ENCODE data around the gene DEFB112. TPM values are rescaled to one million over a fixed set of nuclear protein-coding genes. Genes with fewer than 3 reads are reported as not detected.
A peak's percentile ranks its signal among the peaks of the same experiment; 100 is the strongest.

DEFB112 gene
- total RNA-seq, 4 donors from 2014 or later, result not detected

GRCh38 chr6:50047026-50047425 is 2.7 kb downstream of the DEFB112 start:
- Histone ChIP-seq H3K27me3 (no peaks in the 10 kb centered on the region), H3K36me3 (no peaks in the 10 kb centered on the region), H3K4me1 (no peaks in the 10 kb centered on the region), H3K9me3 (no peaks in the 10 kb centered on the region), H3K27ac (no peak overlapping the region), H3K4me3 (replicated peaks in 1 of 3) (no peak overlapping the region)
- 46% methylated on average over 3 of the region's 3 CpGs for WGBS, 2 donors
- intact Hi-C loops (cut with DNase I), result no loop called here
- peak; percentile 71 to 86 for DNase-seq
- TF ChIP-seq POLR2A (IDR thresholded peaks at IDR 0.05) (no peak), CTCF (IDR thresholded peaks at IDR 0.05) (no peak)

GRCh38 chr6:50030777-50031562 is 18.8 kb downstream of the DEFB112 start:
- no peak overlapping the region for H3K27ac ChIP-seq
- 43 to 51% methylated on average over 18 of the region's 18 CpGs for WGBS, 2 donors
- H3K4me3 ChIP-seq (replicated peaks in 1 of 3), result no peak overlapping the region
- TF ChIP-seq CTCF (IDR thresholded peaks at IDR 0.05), result peak in 2 of 6 experiments; percentile 44 to 51
- TF ChIP-seq POLR2A (IDR thresholded peaks at IDR 0.05), result no peak
- intact Hi-C loops (cut with DNase I), result no loop called here
- peak; percentile 38 to 58 for DNase-seq
- no peaks in the 10 kb centered on the region for H3K4me1 ChIP-seq
- H3K36me3 ChIP-seq, result no peaks in the 10 kb centered on the region
- no peaks in the 10 kb centered on the region for H3K27me3 ChIP-seq
- H3K9me3 ChIP-seq, result no peaks in the 10 kb centered on the region

GRCh38 chr6:50030350-50030749 is 19.4 kb downstream of the DEFB112 start:
- Histone ChIP-seq H3K27me3 (no peaks in the 10 kb centered on the region), H3K4me1 (no peaks in the 10 kb centered on the region), H3K27ac (no peak overlapping the region), H3K36me3 (no peaks in the 10 kb centered on the region), H3K4me3 (replicated peaks in 1 of 3) (no peak overlapping the region), H3K9me3 (no peaks in the 10 kb centered on the region)
- intact Hi-C loops (cut with DNase I), result no loop called here
- DNase-seq, result no peak
- no peak for TF ChIP-seq CTCF (IDR thresholded peaks at IDR 0.05)
- WGBS, 2 donors, result 89 to 96% methylated on average over 6 to 14 of the region's 14 CpGs

- Histone ChIP-seq H3K36me3 (no peaks in the 10 kb centered on the region), H3K27me3 (no peaks in the 10 kb centered on the region), H3K27ac (no peak overlapping the region), H3K9me3 (no peaks in the 10 kb centered on the region), H3K4me1 (no peaks in the 10 kb centered on the region), H3K4me3 (replicated peaks in 1 of 3) (no peak overlapping the region)
- DNase-seq, result peak; percentile 72 to 76
- TF ChIP-seq CTCF (IDR thresholded peaks at IDR 0.05) (no peak), POLR2A (IDR thresholded peaks at IDR 0.05) (no peak)
- 40 to 45% methylated on average over 4 of the region's 4 CpGs for WGBS, 2 donors
- intact Hi-C loops (cut with DNase I), result no loop called here
Measured at GRCh38 chr6:50025258-50025657, 24.5 kb downstream of the DEFB112 start.

- Histone ChIP-seq H3K4me1 (no peaks in the 10 kb centered on the region), H3K36me3 (no peaks in the 10 kb centered on the region), H3K27ac (peak within 1 kb of the TSS in 1 of 3 donors; percentile 20), H3K27me3 (no peaks in the 10 kb centered on the region), H3K4me3 (replicated peaks in 1 of 3) (no peak within 1 kb of the TSS), H3K9me3 (no peaks in the 10 kb centered on the region)
- DNase-seq, result no peak
- TF ChIP-seq POLR2A (IDR thresholded peaks at IDR 0.05) (no peak), CTCF (IDR thresholded peaks at IDR 0.05) (no peak)
- intact Hi-C loops (cut with DNase I), result no loop called here
Measured at GRCh38 chr6:50021894-50022293, 27.8 kb downstream of the DEFB112 start, which contains the start of gene DEFB110. Gene DEFB110 (minus strand): TSS chr6:50021994. CDS start chr6:50021935, 59 bp downstream.
